GM12864 (cell line): ENCODE measurements around the gene SLC22A17.

Experiments
- DNase-seq: peaks from one replicate; pipeline ENCODE4 v3.0.0-alpha.2; 2011; ENCODE audit warnings: low read depth
- H3K4me3 ChIP-seq: 2 replicates; pipeline ENCODE4 v1.5.1; 2011; ENCODE audit warnings: mild to moderate bottlenecking, low read depth, low read length, control low read depth
- CTCF ChIP-seq: IDR thresholded peaks from 2 replicates; pipeline ENCODE4 v1.5.1; 2011; ENCODE audit warnings: low read depth, mild to moderate bottlenecking, moderate library complexity, low read length, control low read depth, inconsistent platforms; ENCODE audit errors: missing control alignments

The SLC22A17 gene

GRCh38 chr14:23385642-23386265, 33.1 kb upstream of the SLC22A17 start:
- H3K4me3 ChIP-seq = no peak overlapping the region
- TF ChIP-seq CTCF = no peak
- no peak for DNase-seq

- no peak for DNase-seq
- no peak for TF ChIP-seq CTCF
- H3K4me3 ChIP-seq = no peak overlapping the region
These were observed 32.6 kb upstream of the SLC22A17 start for GRCh38 chr14:23385244-23385641.

- no peak for TF ChIP-seq CTCF
These were observed 31.8 kb upstream of the SLC22A17 start for GRCh38 chr14:23384364-23385080.

DNA sequence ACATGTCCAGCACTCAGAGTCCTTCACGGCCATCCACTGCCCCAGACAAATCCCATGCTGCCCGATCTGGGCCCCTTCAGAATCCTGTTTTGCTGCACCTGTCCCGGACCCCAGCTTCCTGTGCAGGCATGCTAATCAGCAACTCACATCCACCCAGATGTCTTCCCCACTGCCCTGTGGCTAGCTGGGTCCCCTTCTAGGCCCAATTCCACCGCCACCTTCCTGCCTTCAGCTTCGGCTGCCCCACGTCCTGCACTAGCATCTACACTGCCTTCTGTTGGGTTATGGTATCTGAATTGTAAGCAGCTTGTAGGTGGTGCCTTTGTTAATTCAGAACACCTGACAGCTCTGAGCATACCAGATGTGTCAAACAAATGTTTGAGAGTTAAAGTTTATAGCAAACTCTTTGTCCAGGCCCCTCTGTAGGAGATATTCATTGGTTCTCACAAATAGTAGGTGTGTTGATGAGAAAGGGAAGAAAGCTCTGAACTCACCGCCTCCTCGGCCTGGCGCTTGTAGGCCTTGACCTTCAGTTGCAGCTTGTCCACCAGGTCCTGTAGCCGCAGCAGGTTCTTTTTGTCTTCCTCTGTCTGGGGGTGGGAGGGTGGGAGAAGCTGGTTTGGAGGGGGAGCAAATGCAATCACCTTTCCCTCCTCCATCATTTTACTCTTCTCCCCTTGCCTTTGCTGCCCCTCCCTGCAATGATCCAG, 30.2 kb upstream of the SLC22A17 start:
- no peak overlapping the region for H3K4me3 ChIP-seq
- DNase-seq = no peak
- TF ChIP-seq CTCF = no peak

More at GRCh38 chr14:23384364-23385080, 31.8 kb upstream of the SLC22A17 start:
- no peak overlapping the region for H3K4me3 ChIP-seq
- DNase-seq = no peak

GRCh38 chr14:23382276-23382675, 29.6 kb upstream of the SLC22A17 start:
- TF ChIP-seq CTCF = no peak
- H3K4me3 ChIP-seq = no peak overlapping the region
- DNase-seq = no peak

DNA sequence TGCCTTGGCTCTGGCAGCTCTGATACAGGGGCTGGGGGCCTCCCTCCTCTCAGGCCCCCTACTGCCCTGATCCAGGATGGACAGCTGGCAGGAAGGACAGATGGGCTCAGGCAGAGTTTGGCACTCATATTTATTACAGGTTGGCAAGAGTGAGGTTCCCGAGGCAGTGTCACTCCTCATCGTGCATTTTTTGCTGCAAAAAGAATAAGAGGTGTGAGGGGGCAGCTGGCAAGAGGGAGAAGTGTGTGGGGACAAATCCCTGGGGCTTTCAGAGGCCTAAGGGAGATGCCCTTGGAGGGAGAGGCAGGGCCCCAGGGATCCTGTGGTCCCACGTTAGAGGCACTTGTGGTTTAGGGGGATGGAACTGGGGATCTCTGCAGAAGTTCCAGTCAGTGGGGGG, 29.2 kb upstream of the SLC22A17 start:
- TF ChIP-seq CTCF = no peak

More for the DNA sequence above, 29.2 kb upstream of the SLC22A17 start:
- no peak overlapping the region for H3K4me3 ChIP-seq
- DNase-seq = no peak
